Nephron progenitor cell (in vitro differentiated cells): ENCODE measurements around the gene HMGCS2.

ENCODE experiments used
- DNase-seq: peaks from one replicate; pipeline ENCODE4 v3.0.0; 2021
- H3K27ac Mint-ChIP-seq: 2 replicates; pipeline ENCODE4 v1.8.0; 2021; ENCODE audit warnings: mild to moderate bottlenecking, moderate library complexity, mixed read lengths
- H3K27me3 Mint-ChIP-seq: 2 replicates; pipeline ENCODE4 v1.8.0; 2021; ENCODE audit warnings: mild to moderate bottlenecking, low read depth, mixed read lengths; ENCODE audit not compliant: poor library complexity
- H3K36me3 Mint-ChIP-seq: 2 replicates; pipeline ENCODE4 v1.8.0; 2021; ENCODE audit warnings: low read depth, mixed read lengths
- H3K4me1 Mint-ChIP-seq: 2 replicates; pipeline ENCODE4 v1.8.0; 2021; ENCODE audit warnings: mixed read lengths
- H3K4me3 Mint-ChIP-seq: 2 replicates; pipeline ENCODE4 v1.8.0; 2021; ENCODE audit warnings: mild to moderate bottlenecking, moderate library complexity, mixed read lengths
- H3K9me3 Mint-ChIP-seq: 2 replicates; pipeline ENCODE4 v1.8.0; 2021; ENCODE audit warnings: mild to moderate bottlenecking, moderate library complexity, mixed read lengths
- TF ChIP-seq, protein P1 (sequence below): fragments of 200-600 bp; sonication (generic); IDR thresholded peaks from 2 replicates; pipeline ENCODE4 v1.5.0; 2021; ENCODE audit warnings: antibody characterized with exemption

HMGCS2 gene

DNA sequence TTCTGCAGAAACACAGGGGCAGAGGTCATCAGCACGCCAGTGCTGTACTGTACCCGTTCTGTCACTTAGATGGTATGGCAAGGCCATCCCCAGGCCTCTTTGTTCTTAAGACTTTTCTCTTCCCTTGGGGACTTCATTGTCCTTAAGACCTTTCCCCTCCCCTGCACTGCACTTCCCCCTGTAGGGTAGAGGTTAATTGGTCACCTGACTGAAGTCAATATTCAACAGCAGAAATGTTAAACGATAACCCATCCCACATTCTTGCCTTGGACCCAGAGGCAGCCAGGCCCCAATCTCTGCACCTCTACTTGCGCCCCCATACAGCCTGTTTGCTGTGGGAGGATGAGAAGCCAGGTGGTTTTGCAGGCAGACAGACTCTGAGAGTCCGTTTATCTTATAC lies 46.8 kb downstream of the HMGCS2 start:
- Mint-ChIP-seq H3K4me3 (no peak overlapping the region), H3K9me3 (no peaks in the 10 kb centered on the region), H3K36me3 (peaks cover 70% of the 10 kb centered on the region), H3K27ac (peak overlapping the region; percentile 50), H3K4me1 (peaks cover 59% of the 10 kb centered on the region), H3K27me3 (peaks cover 3% of the 10 kb centered on the region)
- TF ChIP-seq, protein P1, sequence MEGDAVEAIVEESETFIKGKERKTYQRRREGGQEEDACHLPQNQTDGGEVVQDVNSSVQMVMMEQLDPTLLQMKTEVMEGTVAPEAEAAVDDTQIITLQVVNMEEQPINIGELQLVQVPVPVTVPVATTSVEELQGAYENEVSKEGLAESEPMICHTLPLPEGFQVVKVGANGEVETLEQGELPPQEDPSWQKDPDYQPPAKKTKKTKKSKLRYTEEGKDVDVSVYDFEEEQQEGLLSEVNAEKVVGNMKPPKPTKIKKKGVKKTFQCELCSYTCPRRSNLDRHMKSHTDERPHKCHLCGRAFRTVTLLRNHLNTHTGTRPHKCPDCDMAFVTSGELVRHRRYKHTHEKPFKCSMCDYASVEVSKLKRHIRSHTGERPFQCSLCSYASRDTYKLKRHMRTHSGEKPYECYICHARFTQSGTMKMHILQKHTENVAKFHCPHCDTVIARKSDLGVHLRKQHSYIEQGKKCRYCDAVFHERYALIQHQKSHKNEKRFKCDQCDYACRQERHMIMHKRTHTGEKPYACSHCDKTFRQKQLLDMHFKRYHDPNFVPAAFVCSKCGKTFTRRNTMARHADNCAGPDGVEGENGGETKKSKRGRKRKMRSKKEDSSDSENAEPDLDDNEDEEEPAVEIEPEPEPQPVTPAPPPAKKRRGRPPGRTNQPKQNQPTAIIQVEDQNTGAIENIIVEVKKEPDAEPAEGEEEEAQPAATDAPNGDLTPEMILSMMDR, result no peak
- no peak for DNase-seq

DNA sequence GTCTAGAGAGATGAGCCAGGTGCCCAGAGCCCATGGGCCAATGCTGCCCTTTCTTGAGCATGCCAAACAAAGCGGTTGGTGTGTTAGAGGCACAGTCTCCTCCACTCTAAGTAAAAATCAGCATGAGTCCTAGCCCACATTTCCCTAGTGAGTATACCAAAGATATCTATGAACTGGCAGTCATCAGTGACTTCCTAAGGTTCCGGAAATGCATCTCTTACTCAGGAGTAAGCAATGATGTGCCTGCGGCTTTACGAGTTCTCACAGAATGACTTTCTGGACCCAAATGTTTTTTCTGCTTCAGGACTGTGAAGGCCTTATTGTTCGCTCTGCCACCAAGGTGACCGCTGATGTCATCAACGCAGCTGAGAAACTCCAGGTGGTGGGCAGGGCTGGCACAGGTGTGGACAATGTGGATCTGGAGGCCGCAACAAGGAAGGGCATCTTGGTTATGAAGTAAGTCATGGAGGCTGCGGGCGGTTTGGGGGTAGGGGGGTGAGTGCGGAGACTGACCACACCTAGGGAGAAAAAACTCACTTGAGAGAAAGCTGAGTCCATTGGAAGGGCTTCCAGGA lies 47.8 kb downstream of the HMGCS2 start:
- DNase-seq, result no peak
- Mint-ChIP-seq H3K27me3 (peaks cover 3% of the 10 kb centered on the region), H3K27ac (peak overlapping the region; percentile 75), H3K9me3 (no peaks in the 10 kb centered on the region), H3K4me3 (no peak overlapping the region), H3K4me1 (peaks cover 66% of the 10 kb centered on the region), H3K36me3 (peaks cover 61% of the 10 kb centered on the region)
- TF ChIP-seq, protein P1, result no peak

DNA sequence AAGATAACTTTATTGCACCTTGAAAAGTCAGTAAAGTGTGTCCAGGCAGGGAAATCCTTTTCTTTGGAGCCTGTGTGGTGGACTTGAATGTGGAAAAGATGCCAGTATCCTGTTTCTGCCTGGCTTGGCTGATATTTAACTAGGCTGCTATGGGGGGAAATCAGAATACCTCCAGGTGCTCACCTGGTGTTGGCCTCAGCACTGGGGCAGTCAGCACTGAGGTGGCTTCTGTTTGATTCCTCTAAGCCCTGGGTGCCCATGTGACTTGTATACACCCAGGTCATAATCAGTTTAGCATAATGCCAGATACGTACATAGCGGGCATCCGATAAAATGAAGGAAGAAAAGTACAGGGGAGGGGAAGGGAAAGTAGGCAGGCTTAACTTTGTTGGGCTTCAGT lies 49.7 kb downstream of the HMGCS2 start:
- H3K9me3 Mint-ChIP-seq, result no peaks in the 10 kb centered on the region
- H3K36me3 Mint-ChIP-seq, result peaks cover 49% of the 10 kb centered on the region
- peak overlapping the region; percentile 81 for H3K27ac Mint-ChIP-seq
- TF ChIP-seq, protein P1, result no peak
- peaks cover 74% of the 10 kb centered on the region for H3K4me1 Mint-ChIP-seq
- DNase-seq, result no peak
- no peak overlapping the region for H3K4me3 Mint-ChIP-seq
- H3K27me3 Mint-ChIP-seq, result peaks cover 3% of the 10 kb centered on the region

DNA sequence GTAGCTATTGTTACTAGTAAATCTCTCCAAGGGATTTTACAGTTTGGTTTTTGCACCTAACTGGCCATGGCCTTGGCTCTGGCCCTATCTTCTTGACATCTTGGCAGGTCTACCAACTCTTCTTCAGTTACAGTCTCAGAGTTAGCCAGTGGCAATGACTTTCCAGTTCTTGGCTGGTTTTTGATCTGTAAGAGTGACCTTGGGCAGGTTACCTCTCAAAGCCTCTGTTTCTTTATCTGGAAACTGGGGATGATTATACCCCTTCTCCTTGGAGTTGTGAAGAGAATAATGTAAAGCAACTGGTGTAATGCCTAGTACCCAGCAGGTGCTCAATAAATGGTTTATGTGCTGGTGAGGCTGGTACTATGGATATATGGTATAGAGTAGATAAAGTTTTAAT lies 50.3 kb downstream of the HMGCS2 start:
- Mint-ChIP-seq H3K4me1 (peaks cover 80% of the 10 kb centered on the region), H3K27ac (no peak overlapping the region), H3K36me3 (peaks cover 43% of the 10 kb centered on the region), H3K9me3 (no peaks in the 10 kb centered on the region), H3K27me3 (peaks cover 3% of the 10 kb centered on the region), H3K4me3 (no peak overlapping the region)
- TF ChIP-seq, protein P1, result no peak
- no peak for DNase-seq

DNA sequence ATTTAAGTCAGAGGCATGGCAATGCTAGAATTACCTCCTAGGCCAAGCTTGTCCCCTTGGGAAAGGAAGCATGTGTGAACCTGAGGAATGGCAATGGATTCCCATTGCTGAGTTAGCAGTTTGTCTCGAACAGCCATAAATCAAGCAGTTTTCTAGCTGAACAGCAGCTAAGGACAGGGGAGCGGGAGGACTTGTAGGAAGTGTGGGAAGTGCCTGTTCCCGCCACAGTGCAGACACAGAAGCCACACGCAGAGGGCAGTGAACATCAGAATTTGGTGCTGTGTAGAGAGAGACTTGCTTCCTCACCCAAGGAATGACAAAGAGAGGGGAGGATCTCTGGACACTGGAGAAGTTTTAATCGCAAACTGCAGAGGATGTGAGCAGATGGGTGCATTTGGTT lies 53.2 kb downstream of the HMGCS2 start:
- no peaks in the 10 kb centered on the region for H3K9me3 Mint-ChIP-seq
- peaks cover 70% of the 10 kb centered on the region for H3K4me1 Mint-ChIP-seq
- peak; percentile 63 for DNase-seq

DNA sequence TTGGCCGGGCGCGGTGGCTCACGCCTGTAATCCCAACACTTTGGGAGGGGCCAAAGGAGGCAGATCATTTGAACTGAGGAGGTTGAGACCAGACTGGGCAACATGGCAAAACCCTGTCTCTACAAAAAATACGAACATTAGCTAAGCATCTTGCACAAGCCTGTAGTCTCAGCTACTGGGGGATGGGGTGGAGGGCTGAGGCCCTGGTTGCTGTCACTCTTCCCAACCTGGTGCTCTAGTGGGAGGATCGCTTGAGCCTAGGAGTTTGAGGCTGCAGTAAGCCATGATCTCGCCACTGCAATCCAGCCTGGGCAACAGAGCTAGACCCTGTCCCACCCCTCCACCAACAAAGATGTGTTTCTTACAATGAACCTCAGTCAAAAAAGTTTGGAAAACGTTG lies 54.1 kb downstream of the HMGCS2 start:
- H3K27ac Mint-ChIP-seq, result peak overlapping the region; percentile 98
- no peaks in the 10 kb centered on the region for H3K9me3 Mint-ChIP-seq
- no peak for DNase-seq
- peaks cover 9% of the 10 kb centered on the region for H3K36me3 Mint-ChIP-seq
- H3K4me1 Mint-ChIP-seq, result peaks cover 65% of the 10 kb centered on the region
- peak overlapping the region; percentile 97 for H3K4me3 Mint-ChIP-seq
- TF ChIP-seq, protein P1, result no peak
- H3K27me3 Mint-ChIP-seq, result no peaks in the 10 kb centered on the region

More for the DNA sequence above, 53.2 kb downstream of the HMGCS2 start:
- H3K27ac Mint-ChIP-seq, result peak overlapping the region; percentile 99
- TF ChIP-seq, protein P1, result no peak
- H3K36me3 Mint-ChIP-seq, result peaks cover 15% of the 10 kb centered on the region
- no peaks in the 10 kb centered on the region for H3K27me3 Mint-ChIP-seq
- peak overlapping the region; percentile 78 for H3K4me3 Mint-ChIP-seq
